Kidney tubule cell (primary cell): ENCODE results near the gene ATAD2B.
"Not testable (repeated sequence)": the region's sequence is repeated elsewhere in the genome, so short reads cannot be mapped to it uniquely, and the experiment has no call there.

ENCODE experiments used
- DNase-seq: peaks from one replicate; pipeline ENCODE4 v3.0.0-alpha.2; 2018; ENCODE audit warnings: low spot score

ATAD2B gene

DNA sequence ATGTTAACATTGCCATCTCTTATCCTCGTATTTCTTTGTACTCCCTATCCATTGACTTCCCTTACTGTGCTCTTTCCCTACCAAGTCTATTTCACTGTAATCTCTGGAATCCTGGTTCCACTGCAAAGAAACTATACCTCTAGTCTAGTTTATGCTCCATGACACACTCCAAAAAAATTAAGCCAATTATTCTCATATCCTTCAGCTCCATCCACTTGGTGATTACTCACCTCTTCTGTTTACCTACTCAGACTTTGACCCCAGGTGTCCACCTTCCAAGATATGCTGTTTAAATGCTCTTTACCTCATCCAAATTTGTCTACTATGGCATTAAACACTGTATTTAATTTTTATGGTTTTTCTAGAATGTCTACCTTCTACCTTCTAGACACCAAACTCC is 137.9 kb downstream of the ATAD2B start:
- peak; percentile 62 for DNase-seq

DNA sequence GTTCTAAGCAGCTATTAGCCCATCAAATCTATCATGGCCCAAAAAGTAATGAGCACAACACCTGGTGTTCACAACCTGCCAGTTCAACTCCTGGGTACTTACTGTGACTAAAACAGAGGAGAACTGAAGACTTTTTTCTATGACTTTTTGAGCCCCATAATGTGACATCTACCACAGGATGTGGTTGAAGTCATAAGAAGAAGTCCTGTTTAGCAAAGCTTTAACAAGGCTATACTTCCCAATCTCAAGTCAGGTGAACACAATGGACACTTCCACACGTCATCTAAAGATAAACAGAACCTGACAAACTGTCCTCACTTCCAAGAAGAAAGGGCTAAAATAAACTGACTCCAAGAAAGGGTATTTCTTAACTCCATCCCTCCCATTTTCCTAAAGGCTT is 138.8 kb downstream of the ATAD2B start:
- no peak for DNase-seq

DNA sequence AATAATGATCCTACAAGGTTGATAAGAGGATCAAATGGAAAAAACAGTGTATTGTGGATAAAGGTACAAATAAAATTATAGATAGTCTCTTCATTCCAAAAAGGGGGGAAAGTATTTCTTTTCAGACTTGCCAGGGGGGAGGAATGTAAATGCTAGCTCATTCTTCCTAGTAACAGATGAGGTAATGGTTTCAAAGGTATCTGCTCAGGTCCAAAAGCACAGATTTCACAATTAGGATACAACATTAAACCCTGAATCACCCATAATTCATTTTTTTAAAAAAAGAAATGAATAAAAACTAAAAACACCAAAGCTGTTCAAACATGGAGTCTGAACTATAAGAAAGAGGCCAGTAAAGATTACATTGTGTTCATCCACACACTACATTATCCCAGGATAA is 142.0 kb downstream of the ATAD2B start:
- no peak for DNase-seq

DNA sequence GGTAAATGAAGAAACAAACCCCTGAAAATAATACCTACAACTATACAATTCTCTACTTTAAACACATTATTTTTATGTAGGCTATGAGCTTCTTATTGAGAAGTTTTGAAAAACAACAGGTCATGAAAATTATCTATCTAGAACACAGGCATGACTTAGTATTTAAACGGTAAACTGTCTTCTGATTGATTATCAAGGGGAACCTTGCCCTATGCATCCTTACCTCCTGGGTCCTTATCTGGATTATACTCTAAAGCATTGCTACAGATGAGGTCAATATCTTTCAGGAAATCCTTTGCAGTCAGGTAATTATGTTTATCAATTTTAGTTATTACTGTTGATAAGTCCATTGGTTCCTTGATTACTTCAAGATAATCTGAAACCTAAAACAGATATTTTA is 144.3 kb downstream of the ATAD2B start:
- no peak for DNase-seq

DNA sequence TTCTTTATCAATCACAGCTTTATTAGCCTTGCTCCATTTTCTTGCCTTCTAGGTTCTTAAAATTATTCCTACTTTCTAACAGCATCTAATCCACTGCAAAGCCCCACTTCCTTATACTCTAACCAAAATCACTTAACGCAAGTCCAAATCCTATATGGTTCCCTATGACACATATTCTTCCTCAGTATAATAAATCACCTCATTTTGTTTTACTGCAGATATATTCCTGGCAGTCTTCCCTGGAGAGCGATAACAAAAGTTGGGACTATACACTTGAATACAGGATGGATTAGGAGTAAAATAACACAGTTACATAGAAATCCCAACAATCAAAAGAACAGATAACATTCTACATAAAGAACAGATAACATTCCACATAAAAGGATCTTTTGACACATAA is 144.8 kb downstream of the ATAD2B start:
- DNase-seq: no peak

DNA sequence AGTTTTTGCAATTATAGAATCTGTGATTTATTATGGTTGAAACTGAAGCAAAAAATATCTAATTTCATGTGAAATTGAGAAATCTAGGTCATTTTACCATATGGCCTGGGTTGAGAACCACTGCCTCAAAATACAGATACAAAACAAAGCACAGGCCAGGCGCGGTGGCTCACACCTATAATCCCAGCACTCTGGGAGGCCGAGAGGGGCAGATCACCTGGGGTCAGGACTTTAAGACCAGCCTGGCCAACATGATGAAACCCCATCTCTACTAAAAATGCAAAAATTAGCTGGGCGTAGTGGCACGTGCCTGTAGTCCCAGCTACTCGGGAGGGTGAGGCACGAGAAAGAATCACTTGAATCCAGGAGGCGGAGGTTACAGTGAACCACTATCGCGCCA is 146.5 kb downstream of the ATAD2B start:
- DNase-seq: not testable (repeated sequence)

DNA sequence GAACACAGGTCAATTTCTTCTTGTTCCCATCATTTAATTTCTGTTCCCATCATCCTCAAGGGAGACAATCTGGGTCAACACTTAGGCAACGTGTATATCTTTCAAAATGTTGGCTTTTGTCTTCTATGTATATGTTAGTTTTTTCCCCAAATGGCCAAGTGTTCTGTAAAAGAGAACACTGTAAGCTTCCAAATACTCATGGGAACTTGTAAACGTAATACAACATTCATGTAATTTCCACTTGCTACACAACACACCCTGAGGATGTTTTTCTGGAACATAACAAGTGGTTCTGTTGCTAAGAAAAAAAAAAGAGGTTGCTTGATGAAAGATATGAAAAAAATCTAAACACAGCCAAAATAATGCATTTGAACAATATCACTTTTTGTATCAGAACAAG is 149.1 kb downstream of the ATAD2B start:
- DNase-seq: no peak

DNA sequence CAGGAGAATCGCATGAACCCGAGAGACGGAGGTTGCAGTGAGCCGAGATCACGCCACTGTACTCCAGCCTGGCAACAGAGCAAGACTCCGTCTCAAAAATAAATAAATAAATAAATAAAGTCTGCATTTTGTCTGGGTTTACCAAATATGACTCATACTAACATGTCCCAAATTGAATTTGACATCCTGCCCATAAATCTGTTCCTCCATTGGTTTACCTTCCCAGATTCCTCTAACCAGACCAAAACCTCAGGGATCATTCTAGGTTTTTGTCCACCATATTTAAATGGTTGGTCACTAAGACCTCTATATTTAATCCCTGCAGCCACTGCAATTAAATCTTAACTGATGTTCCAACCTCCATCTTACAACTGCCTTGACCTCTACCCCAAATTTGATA is 150.9 kb downstream of the ATAD2B start:
- DNase-seq: no peak

DNA sequence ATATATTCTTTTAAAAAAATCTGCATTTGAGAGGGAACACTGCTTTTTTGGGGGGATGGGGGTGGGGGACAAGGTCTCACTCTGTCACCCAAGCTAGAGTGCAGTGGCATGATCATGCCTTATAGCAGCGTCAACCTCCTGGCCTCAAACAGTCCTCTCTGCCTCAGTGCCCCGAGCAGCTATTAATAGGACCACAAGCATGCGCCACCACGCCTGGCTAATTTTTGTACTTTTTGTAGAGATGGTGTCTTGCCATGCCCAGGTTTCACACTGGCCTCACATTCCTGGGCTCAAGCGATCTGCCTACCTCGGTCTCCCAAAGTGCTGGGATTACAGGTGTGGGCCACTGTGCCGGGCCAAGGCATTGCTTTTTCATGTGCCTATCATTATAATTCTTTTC is 154.2 kb downstream of the ATAD2B start:
- DNase-seq: peak; percentile 48

DNA sequence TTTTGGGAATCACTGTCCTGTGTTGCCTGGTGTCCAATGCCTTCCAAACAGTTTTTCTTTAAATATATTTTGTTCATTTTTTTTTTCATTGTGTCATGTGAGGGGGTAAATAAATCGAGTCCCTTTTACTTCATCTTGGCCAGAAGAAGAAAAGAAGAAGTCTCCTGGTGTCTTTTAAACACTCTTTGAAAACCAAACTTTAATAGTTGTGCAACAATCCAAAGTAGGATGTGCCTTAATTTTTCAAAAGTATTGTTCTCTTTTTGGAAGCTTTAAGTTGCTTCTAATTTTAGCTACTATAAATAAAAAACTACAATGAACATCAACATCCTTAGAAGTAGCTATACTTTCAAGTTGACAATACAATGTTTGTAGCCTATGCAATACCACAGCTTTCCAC is 154.9 kb downstream of the ATAD2B start:
- DNase-seq: no peak

DNA sequence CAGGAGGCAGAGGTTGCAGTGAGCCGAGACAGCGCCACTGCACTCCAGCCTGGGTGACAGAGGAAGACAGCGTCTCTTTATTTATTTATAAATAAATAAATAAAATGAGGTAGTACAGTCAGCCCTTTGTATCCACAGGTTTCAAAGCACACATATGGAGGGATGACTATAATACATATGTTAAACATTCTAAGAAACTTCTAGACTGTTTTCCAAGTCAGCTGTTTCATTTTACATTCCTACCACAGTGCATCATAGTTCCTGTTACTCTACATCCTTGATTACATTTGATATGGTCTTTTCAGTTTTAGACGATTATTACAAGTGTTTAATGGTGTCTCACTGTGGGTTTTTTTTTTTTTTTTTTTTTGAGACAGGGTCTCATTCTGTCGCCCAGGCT is 157.6 kb downstream of the ATAD2B start:
- no peak for DNase-seq

DNA sequence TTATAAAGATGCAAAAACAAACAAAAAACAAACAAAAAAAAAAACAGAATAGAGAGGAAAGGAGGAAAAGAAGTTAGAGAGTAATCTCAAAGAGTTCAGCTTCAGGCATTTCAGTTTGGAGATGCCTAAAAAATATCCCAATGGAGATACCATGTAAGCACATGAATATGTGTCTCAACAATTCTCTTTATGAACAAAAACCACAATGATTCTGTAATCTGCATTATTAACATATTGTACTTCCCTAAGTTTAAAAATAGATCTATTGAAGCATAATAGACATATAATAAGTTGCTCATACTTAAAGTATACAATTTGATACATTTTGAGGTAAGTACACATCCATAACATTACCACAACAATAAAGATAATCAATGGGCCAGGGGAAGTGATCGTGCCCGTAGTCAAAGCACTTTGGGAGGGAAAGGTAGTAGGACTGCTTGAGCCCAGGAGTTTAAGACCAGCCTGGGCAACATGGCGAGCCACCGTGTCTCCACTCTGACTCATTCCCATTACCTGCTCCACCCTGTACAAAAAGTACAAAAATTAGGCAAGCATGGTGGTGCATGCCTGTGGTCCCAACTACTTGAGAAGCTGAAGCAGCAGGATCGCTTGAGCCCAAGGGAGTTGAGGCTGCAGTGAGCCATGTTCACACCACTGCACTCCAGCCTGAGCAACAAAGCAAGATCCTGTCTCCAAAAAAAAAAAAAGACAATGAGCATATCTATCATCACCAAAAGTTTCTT is 158.9 kb downstream of the ATAD2B start:
- DNase-seq: no peak

DNA sequence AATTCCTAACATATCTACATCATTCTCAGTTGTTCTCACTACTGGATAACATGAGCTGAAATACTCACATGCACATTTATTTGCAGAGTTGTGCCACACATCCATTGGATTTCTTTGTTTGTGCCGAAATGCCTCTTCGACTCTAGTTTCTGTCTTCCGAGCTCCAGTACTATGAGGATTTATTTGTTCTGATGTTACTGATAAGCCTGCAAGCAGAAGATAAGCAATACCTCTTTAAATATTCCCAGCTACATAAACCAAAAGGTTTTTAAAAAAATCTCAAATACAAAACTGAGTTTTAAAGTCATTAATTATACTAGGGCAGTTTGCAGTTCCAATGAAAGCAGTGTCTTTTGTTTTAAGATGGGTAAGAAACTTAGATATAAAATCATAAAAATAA is 164.8 kb downstream of the ATAD2B start:
- no peak for DNase-seq

DNA sequence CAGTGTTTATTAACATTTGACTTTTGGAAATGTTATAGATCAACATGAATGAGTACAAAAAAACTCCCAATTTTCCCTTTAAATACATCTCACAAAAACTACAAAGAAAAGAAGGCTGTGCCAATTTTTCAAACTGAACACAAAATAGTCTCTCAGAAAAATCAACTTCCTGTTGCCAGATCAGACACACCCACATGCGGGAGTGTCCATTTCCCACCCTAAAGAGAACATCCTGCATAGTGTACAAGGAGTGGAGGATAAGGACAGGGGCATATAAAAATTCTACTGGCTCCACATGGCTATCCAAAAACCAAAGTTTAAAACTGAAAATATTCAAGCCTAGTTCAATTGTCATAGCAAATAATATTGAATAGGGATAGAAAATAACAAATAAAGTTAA is 165.3 kb downstream of the ATAD2B start:
- no peak for DNase-seq

DNA sequence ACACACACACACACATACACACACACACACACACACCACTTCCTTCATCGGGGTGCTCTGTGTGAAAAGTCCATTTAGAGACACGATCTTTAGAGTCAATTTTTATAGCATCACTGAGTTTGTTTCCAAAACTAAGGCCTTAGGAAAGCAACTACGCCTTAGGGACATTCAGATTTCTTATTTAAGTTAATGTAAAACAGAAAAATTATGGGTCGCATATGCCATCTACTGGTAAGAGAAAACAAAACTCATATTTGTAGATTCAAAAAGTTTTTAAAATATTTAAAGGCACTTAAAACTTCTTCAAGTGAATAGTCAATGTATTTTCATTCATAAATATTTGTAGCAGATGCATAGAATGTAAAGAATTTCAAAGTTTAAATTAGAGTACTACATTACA is 166.2 kb downstream of the ATAD2B start:
- DNase-seq: peak; percentile 43

DNA sequence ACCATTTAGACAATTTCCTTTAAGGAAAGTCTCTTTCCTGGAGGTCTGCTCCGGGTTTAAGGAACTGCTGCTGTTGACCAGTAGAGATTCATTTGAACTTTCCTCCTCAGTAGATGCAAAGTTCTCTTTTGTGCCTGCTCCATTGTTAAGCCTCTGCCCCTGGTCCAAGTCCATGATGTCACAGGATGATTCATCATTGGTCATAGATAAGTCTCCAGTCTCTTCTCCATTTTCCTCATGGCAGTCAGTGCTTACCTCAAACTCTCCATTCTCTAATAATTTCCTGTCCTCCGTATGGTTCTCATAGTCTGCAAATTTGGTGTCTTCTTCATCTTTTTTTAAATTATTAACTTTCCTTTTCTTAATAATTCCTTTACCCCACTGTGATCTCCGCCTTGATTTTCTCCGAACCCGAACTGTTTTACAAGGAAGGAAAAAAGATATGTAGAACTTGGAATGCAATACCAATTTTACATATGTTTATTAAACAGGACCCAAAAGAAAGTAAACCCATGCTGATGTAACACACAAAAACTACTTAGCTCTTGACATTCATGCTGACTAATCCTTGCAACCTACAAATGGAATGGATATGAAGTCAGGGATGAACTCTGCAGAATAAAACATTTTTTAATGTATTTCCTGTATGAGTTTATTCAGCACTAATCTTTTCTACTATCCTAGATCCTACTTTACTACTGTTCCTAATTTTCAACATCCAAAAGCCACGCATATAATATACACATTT is 169.1 kb downstream of the ATAD2B start:
- DNase-seq: peak; percentile 78

DNA sequence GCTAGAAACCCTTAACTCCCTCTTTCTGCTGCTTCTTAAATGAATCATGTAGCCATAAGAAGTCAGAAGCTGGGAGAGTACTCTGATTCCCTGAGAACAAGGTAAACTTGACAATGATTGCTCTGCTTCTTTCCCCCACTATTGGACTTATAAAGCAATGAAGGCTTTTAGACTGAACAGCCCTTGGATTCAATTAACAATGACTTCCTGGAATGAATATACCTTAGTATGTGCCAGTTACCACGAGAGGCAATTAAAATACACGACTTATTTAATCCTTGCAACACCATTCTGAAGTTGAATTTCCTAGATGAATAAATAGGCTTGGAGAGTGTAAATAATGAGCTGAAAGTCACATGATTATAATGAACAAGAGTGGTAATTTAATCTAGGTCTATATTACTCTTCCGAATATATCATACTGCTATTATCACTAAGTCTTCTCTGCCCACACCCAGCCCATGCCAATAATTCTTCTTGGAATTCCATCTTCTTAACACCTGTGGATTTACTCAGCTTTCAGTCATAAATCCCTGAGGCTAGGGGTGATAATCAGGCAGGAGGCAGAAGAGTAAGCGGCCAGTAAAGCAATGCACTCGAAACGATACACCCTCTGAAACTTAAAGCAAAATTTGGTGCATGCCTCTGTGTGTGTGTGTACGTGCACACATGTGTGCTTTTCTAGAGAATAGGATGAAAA is 170.2 kb downstream of the ATAD2B start:
- DNase-seq: no peak

DNA sequence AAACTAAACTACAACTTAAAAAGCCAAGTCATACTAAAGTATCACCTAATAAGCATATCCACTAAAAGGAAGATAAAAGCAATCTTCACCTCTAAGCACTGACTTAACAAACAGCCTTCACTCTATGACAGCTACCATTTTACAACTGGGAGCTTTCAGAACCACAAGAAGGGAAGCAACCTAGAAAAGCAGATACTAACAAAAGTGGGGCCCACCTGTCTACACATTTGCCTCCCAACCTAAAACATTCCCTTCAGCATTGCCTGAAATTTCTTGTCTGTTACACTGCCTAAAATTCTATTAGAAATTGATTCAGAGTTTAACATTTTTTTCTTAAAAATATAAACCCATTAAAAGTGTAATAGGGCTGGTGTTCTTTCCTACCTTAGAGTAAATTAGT is 172.0 kb downstream of the ATAD2B start:
- DNase-seq: no peak

DNA sequence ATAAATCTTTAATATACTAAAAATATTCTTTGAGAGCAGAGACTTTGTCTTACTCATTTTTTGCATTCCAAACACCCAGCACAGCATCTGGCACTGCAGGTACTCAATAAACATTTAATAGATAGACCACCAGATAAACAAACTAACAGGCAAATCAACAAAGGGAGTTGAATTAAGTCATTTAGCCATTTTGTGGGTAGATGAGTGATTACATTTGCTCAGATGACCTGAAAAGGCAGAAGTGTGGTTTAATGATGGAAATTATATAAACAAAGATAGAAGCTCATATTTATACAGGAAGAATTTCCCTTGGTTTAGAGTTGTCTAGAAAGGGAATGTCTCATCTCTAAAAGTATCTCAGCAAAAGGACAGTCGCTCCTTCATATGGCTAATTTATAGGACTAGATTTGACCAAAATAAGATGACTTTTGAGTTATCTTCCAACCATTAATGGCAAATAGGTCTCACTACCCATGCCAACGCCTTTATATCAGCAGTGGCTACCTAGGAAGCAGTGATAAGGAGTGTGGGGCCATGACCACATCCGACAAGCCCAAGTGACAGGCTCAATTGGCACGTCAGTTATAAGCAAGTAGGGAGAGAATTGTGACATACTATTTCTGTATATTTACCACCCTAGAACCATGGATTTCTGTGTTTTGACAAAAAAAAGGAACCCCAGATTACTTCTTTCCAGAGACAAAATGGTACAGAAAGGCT is 173.5 kb downstream of the ATAD2B start:
- no peak for DNase-seq

DNA sequence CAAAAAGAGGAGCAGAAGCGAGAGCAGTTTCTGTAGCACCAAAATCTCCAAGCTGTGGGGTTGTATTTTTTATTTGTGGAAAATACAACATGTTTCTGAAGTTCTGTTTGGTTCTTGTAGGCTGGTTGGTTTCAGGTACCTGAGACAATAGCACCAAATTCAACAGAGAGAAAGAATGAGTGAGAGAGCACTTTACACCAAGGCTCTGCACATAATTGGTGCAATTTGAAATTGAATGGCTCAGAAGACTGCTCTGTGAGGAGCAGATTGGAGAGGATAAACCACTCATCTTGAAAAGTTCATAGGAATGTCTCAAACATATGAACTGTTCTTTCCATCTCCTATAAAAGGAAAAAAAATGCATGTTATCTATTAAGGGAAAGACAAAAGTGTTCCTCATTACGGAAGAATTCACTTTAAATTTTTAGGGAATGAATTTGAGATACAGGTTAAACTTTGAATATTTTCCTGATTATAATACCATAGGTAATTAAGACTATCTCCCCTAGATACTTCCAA is 175.1 kb downstream of the ATAD2B start:
- DNase-seq: no peak

DNA sequence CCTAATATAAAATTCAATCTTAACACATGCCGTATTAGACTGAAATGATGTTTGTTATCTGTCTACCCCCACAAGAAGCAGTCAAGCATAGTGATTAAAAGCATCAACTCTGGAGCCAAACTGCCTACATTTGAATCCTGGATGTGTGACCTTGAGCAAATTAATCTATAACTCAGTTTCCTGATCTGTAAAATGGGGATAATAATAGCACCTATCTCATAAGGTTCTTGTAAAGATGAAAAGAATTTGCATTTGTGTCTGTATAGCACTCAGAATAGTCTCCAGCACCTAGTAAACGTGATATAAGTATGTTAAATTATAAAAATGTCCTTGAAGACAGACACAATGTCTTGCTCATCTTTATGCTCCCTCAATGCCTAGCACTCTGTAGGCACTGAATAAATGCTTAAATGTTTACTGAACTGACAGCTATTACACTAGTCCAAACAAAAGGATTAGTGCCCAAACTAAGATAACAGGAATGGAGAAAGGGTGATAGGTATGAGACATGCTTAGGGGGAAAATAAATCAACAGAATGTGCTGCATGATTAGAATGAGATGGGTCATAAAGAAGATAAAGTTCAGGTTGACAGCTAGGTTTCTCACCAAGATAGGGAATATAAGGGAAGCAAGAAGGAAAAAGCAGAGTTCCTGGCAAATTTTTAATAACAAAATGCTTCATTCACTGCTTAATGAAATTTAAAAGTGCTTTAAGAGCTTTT is 180.6 kb downstream of the ATAD2B start:
- no peak for DNase-seq

DNA sequence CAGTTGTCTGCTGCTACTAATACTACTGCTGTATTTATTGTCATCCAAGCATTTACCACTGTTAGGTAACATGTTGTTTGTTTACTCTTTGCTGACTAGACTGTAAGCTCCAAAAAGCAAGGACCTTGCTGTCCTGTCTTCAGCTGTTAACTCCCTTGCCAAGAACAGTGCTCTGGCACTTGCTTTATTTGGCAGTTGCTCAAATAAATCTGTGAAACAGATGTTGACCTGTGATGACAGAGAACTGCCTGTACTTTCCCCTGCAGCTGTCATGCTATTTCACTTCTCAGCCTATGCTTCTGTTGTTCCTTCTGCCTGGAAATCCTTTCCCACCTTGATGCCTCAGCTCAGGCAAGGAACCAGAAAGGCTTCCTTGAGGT is 181.2 kb downstream of the ATAD2B start:
- DNase-seq: peak; percentile 3
